ENCODE measurements around the gene PAGR1.

Gene PAGR1

GRCh38 chr16:29790183-29790948 is 25.6 kb upstream of the PAGR1 start, which contains the start of gene KIF22 (continued):
- peak; percentile 90; the same call in 1 of the 2 replicates for TF ChIP-seq ZNF660 (tag by site-specific recombination; IDR thresholded peaks at IDR 0.05)

- POLR2A ChIA-PET = interaction anchor here (0.8 to 2.7 kb wide), 14 partner anchors 9 to 182 kb away, joined by 3 to 31 read pairs (median 4); partner anchors contain the start of genes MAZ, PAGR1, PRRT2 and TAOK2
- Histone ChIP-seq H3K4me3 (ENCODE audit: low read depth, low read length) (peak overlapping the region; percentile 93), H3K27ac (ENCODE audit: extremely low read depth, low read depth, low read length) (peak overlapping the region; percentile 90), H3K36me3 (ENCODE audit: control insufficient read depth in 2 of 2, insufficient read depth in 1 of 2, low read length in 2 of 2) (peaks cover 0 to 18% of the 10 kb centered on the region in 2 experiments; a peak in 1 of 3 replicates), H3K9me3 (ENCODE audit: control insufficient read depth, insufficient read depth, low read depth, low read length) (no peaks in the 10 kb centered on the region), H3K4me1 (ENCODE audit: control insufficient read depth, insufficient read depth, low read length) (0 out of 2 replicates have a peak, but pooled peaks cover 2% of the 10 kb centered on the region)
- TF ChIP-seq ZNF639 (tag by site-specific recombination; IDR thresholded peaks at IDR 0.05) (0 out of 2 replicates have a peak, but pooled peaks have one; percentile 3), ZNF596 (tag by site-specific recombination; IDR thresholded peaks at IDR 0.05) (no peak), KLF17 (tag by site-specific recombination; IDR thresholded peaks at IDR 0.05) (peak; percentile 8; the same call in 1 of the 2 replicates), ZNF24 (tag by site-specific recombination; IDR thresholded peaks at IDR 0.05) (peak; percentile 66), HOXD13 (CRISPR knock-in tag; IDR thresholded peaks at IDR 0.05; ENCODE audit: borderline replicate concordance) (peak; percentile 46; the same call in 1 of the 2 replicates), ZNF335 (tag by site-specific recombination; conservative IDR thresholded peaks at IDR 0.05) (peak; percentile 70), ZNF169 (tag by site-specific recombination; IDR thresholded peaks at IDR 0.05) (no peak), SP3 (tag by site-specific recombination; IDR thresholded peaks at IDR 0.05) (peak; percentile 65; the same call in 1 of the 2 replicates), ZXDB (tag by site-specific recombination; IDR thresholded peaks at IDR 0.05) (peak; percentile 36; the same call in 1 of the 2 replicates), ZBTB8A (tag by site-specific recombination; IDR thresholded peaks at IDR 0.05) (no peak), ZSCAN16 (tag by site-specific recombination; IDR thresholded peaks at IDR 0.05) (0 out of 2 replicates have a peak, but pooled peaks have one; percentile 27), ZNF76 (tag by site-specific recombination; IDR thresholded peaks at IDR 0.05; ENCODE audit: borderline replicate concordance, low read depth) (0 out of 2 replicates have a peak, but pooled peaks have one; percentile 3), ZFP37 (tag by site-specific recombination; IDR thresholded peaks at IDR 0.05) (no peak), ZNF513 (tag by site-specific recombination; IDR thresholded peaks at IDR 0.05) (peak; percentile 49; the same call in 1 of the 2 replicates), REST (tag by site-specific recombination; IDR thresholded peaks at IDR 0.05) (0 out of 2 replicates have a peak, but pooled peaks have one; percentile 13), ZNF324 (tag by site-specific recombination; IDR thresholded peaks at IDR 0.05) (0 out of 2 replicates have a peak, but pooled peaks have one; percentile 9), ZNF398 (tag by site-specific recombination; IDR thresholded peaks at IDR 0.05) (peak; percentile 16; the same call in 1 of the 2 replicates)
- CTCF ChIA-PET = interaction anchor here (0.6 to 3.5 kb wide), 8 partner anchors 12 to 745 kb away, joined by 3 to 28 read pairs (median 5); partner anchors contain the start of gene ZG16
Observed at GRCh38 chr16:29790949-29791844, 24.8 kb upstream of the PAGR1 start.
